ENCODE data around the gene VSIR. TPM values are rescaled to one million over a fixed set of nuclear protein-coding genes. Genes with fewer than 3 reads are reported as not detected.

Gene VSIR
- total and polyA plus RNA-seq, 3 experiments from 2014 or later = 59.6 to 349 (median 61.4) TPM

DNA sequence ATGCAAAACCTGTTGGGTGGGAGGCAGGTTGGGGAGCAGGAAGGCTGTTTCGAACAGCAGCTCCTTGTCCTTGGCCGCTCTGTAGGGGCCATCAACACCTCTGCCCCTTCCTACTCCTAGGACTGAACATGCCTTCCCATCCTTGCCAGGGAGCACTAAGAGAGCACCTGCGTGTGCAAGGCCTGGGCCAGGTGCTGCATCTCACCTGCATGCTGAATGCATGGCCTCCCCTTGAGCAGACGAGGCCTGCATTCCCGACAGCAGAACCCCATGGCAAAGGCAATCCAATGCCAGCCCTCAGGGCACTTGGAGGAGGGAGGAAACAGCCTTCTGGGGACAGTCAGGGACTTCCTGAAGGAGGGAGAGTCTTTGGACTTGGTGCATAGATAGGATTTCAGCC, 11.0 kb downstream of the VSIR start:
- Histone ChIP-seq H3K36me3 (ENCODE audit: insufficient read depth, low read length) (peaks cover 40% of the 10 kb centered on the region), H3K27me3 (ENCODE audit: insufficient read depth, low read length, poor library complexity, severe bottlenecking) (no peaks in the 10 kb centered on the region), H3K4me1 (ENCODE audit: insufficient read depth, low read length) (peaks cover 93% of the 10 kb centered on the region), H3K4me3 (ENCODE audit: low read length) (no peak overlapping the region), H3K27ac (ENCODE audit: low read depth, low read length) (no peak overlapping the region), H3K9me3 (ENCODE audit: low read length) (no peaks in the 10 kb centered on the region)
- H3K9me3 Mint-ChIP-seq = no peaks in the 10 kb centered on the region
- H3K4me1 Mint-ChIP-seq = peaks cover 80 to 93% (median 88%) of the 10 kb centered on the region in 3 donors
- H3K27ac Mint-ChIP-seq = peak overlapping the region; percentile 54 to 96 (median 88)
- ChIA-PET CTCF (interaction anchor here (0.7 to 3.8 kb wide), 8 partner anchors 10 to 54 kb away, joined by 3 to 28 read pairs (median 4); partner anchors contain the start of gene VSIR), POLR2A (interaction anchor here (1.2 kb wide), 1 partner anchor 14 kb away, joined by 4 read pairs; no protein-coding TSS in a partner anchor)
- peaks cover 0 to 89% (median 15%) of the 10 kb centered on the region in 3 donors for H3K36me3 Mint-ChIP-seq
- peak overlapping the region in 6 of 7 donors; percentile 15 to 76 (median 40) for H3K4me3 Mint-ChIP-seq
- H3K27me3 Mint-ChIP-seq = no peaks in the 10 kb centered on the region
- DNase-seq = no peak

DNA sequence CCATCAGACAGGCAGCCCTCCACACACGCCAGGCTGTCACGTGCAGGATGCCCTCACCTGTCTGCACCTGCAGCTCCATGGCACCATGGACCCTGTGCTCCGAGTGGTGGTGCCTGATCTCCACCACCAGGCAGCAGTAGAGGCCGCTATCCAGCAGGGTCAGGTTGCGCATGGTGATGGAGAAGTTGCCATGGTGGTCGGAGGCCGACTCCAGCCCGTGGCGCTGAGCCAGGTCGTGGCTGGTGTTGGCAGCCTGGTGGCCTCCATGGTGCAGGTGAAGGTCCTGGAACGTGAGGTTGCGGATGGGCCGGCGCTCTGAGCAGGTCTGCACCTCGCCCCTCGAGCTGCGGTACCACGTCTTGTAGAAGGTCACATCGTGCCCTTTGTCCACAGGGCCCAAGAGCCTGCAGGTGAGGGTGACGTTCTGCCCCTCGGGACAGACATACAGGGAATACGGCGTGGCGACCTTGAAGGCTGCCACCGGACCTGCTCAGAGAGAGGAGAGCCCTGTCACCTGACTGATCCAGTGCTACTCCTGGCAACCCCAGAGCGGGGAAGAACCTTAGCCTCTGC, 11.7 kb downstream of the VSIR start:
- CTCF ChIA-PET = interaction anchor here (0.7 to 3.8 kb wide), 6 partner anchors 9 to 54 kb away, joined by 3 to 28 read pairs (median 5); partner anchors contain the start of gene VSIR
- Histone ChIP-seq H3K27me3 (ENCODE audit: insufficient read depth, low read length, poor library complexity, severe bottlenecking) (no peaks in the 10 kb centered on the region), H3K4me1 (ENCODE audit: insufficient read depth, low read length) (peaks cover 93% of the 10 kb centered on the region), H3K4me3 (ENCODE audit: low read length) (no peak overlapping the region), H3K27ac (ENCODE audit: low read depth, low read length) (no peak overlapping the region), H3K36me3 (ENCODE audit: insufficient read depth, low read length) (peaks cover 40% of the 10 kb centered on the region), H3K9me3 (ENCODE audit: low read length) (no peaks in the 10 kb centered on the region)
- Mint-ChIP-seq H3K27me3 (no peaks in the 10 kb centered on the region), H3K27ac (peak overlapping the region; percentile 83 to 96 (median 89)), H3K36me3 (peaks cover 0 to 84% (median 15%) of the 10 kb centered on the region in 3 donors), H3K4me1 (peaks cover 80 to 93% (median 88%) of the 10 kb centered on the region in 3 donors), H3K9me3 (no peaks in the 10 kb centered on the region), H3K4me3 (peak overlapping the region in 5 of 7 donors; percentile 29 to 72 (median 48))
- DNase-seq = no peak
- POLR2A ChIA-PET = interaction anchor here (1.2 kb wide), 1 partner anchor 13 kb away, joined by 4 read pairs; no protein-coding TSS in a partner anchor

DNA sequence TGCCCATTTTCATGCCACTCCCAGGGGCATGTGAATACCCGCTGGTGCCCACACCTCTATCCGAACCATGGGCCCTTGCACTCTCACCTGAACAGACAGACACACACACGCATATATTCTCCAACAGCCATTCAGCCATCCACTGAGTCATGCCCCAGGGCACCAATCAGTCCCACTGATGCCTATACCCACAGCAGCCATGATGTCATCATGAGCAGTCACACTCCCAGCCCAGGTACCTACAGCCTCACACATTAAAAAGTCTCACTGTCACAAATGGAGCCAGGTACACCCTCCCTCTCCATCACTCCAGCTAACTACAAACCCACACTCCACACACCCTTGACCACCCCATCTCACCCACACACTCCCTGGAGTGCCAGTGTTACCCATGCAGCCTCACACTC, 12.2 kb downstream of the VSIR start:
- peaks cover 1 to 84% (median 18%) of the 10 kb centered on the region in 3 donors for H3K36me3 Mint-ChIP-seq
- H3K4me1 Mint-ChIP-seq = peaks cover 81 to 93% (median 88%) of the 10 kb centered on the region in 3 donors
- peaks cover 39% of the 10 kb centered on the region for H3K36me3 ChIP-seq (ENCODE audit: insufficient read depth, low read length)
- peaks cover 93% of the 10 kb centered on the region for H3K4me1 ChIP-seq (ENCODE audit: insufficient read depth, low read length)
- no peaks in the 10 kb centered on the region for H3K9me3 ChIP-seq (ENCODE audit: low read length)
- ChIA-PET POLR2A (no interaction called here), CTCF (interaction anchor here (1.5 kb wide), 1 partner anchor 35 kb away, joined by 3 read pairs; no protein-coding TSS in a partner anchor)
- peak overlapping the region; percentile 83 to 96 (median 89) for H3K27ac Mint-ChIP-seq
- H3K27ac ChIP-seq (ENCODE audit: low read depth, low read length) = no peak overlapping the region
- peak overlapping the region in 4 of 7 donors; percentile 30 to 72 (median 58) for H3K4me3 Mint-ChIP-seq
- H3K4me3 ChIP-seq (ENCODE audit: low read length) = no peak overlapping the region
- H3K27me3 Mint-ChIP-seq = no peaks in the 10 kb centered on the region
- H3K27me3 ChIP-seq (ENCODE audit: insufficient read depth, low read length, poor library complexity, severe bottlenecking) = no peaks in the 10 kb centered on the region
- H3K9me3 Mint-ChIP-seq = no peaks in the 10 kb centered on the region
- peak in 1 of 5 donors; percentile 53 for DNase-seq

DNA sequence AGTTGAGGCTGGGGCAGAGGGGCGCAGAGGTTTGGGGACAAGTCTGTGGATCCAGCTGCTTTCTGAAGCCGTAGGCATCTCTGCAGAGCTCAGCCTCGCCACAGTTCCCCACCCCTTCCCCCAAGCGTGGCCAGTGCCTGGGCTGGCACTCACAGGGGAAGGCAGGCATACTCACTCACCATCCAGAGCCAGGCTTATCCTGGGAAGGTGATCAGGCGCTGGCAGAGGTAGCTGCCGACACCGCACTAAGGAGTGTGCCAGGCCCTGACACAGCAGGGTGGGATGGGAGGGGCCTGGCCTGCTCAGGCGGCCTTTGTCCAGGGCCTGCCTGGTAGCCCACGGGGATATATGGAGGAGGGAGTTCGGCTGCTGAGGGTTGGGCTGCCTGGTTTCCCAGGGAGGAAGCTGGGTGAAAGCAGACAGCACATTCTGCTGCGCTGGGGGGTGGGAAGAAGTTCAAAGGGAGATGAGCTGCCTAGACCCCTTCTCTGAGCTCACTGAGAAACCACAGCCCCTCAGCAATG, 15.9 kb downstream of the VSIR start:
- Mint-ChIP-seq H3K27me3 (no peaks in the 10 kb centered on the region), H3K4me1 (peaks cover 73 to 89% (median 82%) of the 10 kb centered on the region in 3 donors), H3K4me3 (peak overlapping the region in 6 of 7 donors; percentile 44 to 75 (median 67)), H3K36me3 (peaks cover 2 to 80% (median 13%) of the 10 kb centered on the region in 3 donors), H3K27ac (peak overlapping the region; percentile 82 to 98 (median 93)), H3K9me3 (no peaks in the 10 kb centered on the region)
- peak in 2 of 5 donors; percentile 46 to 62 for DNase-seq
- Histone ChIP-seq H3K27ac (ENCODE audit: low read depth, low read length) (no peak overlapping the region), H3K4me3 (ENCODE audit: low read length) (peak overlapping the region; percentile 23), H3K9me3 (ENCODE audit: low read length) (no peaks in the 10 kb centered on the region), H3K4me1 (ENCODE audit: insufficient read depth, low read length) (peaks cover 93% of the 10 kb centered on the region), H3K27me3 (ENCODE audit: insufficient read depth, low read length, poor library complexity, severe bottlenecking) (no peaks in the 10 kb centered on the region), H3K36me3 (ENCODE audit: insufficient read depth, low read length) (peaks cover 30% of the 10 kb centered on the region)
- ChIA-PET CTCF (interaction anchor here (0.9 to 7.6 kb wide), 9 partner anchors 9 to 49 kb away, joined by 3 to 89 read pairs (median 7); partner anchors contain the start of gene VSIR), POLR2A (interaction anchor here (0.6 to 3.9 kb wide), 8 partner anchors 9 to 84 kb away, joined by 3 to 24 read pairs (median 8); partner anchors contain the start of gene VSIR)

DNA sequence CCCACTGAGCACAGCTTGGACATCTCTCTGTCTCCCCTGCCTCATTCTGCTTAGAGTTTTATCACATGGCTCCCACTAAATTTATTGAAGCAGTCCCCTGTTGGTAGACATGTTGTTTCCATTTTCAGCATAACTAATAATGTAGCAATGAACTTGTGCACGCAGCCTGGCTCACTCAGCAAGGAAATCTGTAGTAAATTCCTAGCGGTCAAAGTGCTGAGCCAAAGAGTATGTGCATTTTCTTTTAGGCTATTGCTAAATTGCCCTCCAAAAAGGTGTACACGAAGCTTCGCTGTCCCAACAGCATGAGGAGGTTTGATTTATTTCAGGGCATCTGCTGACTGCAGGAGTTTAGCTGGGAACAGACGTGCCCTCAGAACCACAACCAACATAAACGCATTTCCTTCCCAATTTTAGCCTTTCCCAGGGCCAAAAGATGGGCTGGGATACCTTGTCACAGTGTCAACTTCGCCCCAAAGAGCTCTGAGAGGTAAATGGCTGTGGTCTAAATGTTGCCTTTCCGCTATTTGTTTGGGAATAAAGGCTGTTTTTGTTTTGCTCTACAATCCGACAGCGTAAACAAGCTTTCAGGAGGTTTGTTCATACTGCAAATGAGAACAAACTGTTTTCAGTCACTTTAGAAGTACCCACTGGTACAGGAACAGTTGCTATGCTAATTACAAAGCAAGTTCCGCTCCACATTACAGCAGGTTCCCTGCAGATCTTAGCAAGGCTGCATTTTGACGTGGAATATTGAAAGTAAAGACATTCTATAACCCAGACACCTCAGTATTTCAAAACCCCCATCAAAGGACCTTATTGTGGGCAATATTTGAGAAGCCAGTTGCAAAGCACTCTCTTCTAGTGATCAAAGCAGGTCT, 16.8 kb downstream of the VSIR start:
- H3K4me1 ChIP-seq (ENCODE audit: insufficient read depth, low read length) = peaks cover 93% of the 10 kb centered on the region
- CTCF ChIA-PET = interaction anchor here (0.9 to 7.6 kb wide), 9 partner anchors 9 to 43 kb away, joined by 3 to 89 read pairs (median 7); partner anchors contain the start of gene VSIR
- H3K27me3 Mint-ChIP-seq = no peaks in the 10 kb centered on the region
- peak overlapping the region; percentile 23 for H3K4me3 ChIP-seq (ENCODE audit: low read length)
- no peaks in the 10 kb centered on the region for H3K9me3 Mint-ChIP-seq
- peaks cover 2 to 80% (median 19%) of the 10 kb centered on the region in 3 donors for H3K36me3 Mint-ChIP-seq
- POLR2A ChIA-PET = interaction anchor here (0.6 to 3.9 kb wide), 11 partner anchors 8 to 48 kb away, joined by 3 to 24 read pairs (median 5); partner anchors contain the start of gene VSIR
- peaks cover 30% of the 10 kb centered on the region for H3K36me3 ChIP-seq (ENCODE audit: insufficient read depth, low read length)
- peaks cover 74 to 89% (median 82%) of the 10 kb centered on the region in 3 donors for H3K4me1 Mint-ChIP-seq
- H3K4me3 Mint-ChIP-seq = peak overlapping the region; percentile 56 to 76 (median 68)
- peak overlapping the region; percentile 82 to 98 (median 93) for H3K27ac Mint-ChIP-seq
- H3K9me3 ChIP-seq (ENCODE audit: low read length) = no peaks in the 10 kb centered on the region
- no peak overlapping the region for H3K27ac ChIP-seq (ENCODE audit: low read depth, low read length)
- H3K27me3 ChIP-seq (ENCODE audit: insufficient read depth, low read length, poor library complexity, severe bottlenecking) = no peaks in the 10 kb centered on the region
- DNase-seq = peak in 2 of 5 donors; percentile 68 to 83

DNA sequence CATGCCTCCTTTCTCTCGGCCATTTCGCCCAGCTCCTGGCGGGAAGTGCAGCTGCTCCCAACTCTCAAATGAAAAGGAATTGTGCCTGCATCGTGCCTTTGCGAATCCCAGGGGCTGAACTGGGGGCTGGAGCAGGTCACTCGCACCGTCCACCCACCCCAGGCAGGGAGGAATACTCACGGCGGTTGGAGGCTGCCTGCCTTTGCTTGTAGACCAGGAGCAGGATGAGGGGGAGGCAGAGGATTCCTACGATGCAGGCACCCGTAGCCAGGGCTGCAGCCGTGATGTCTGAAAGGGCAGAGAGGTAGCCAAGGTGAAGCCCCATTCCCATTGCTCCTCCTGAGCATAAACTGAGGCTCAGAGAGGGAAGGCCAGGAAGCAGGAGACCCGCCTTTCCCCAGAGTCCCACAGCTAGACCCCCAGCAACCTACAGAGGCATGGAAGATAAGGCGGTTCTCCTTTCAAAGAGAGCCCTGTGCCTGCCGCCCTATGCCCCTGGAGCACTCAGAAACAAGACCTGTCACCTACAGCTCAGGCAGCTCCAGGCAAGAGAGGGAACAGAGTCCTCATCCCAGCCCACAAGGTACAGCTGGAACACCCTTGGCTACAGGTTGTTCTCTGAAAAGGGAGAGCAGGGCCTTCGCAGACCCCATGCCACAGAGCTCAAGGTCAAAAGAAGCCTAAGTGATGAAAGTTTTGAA, 18.0 kb downstream of the VSIR start:
- no peak for DNase-seq
- Mint-ChIP-seq H3K4me1 (peaks cover 69 to 87% (median 78%) of the 10 kb centered on the region in 3 donors), H3K27ac (peak overlapping the region in 7 of 8 donors; percentile 14 to 97 (median 89)), H3K36me3 (peaks cover 2 to 77% (median 17%) of the 10 kb centered on the region in 3 donors), H3K4me3 (peak overlapping the region in 2 of 7 donors; percentile 5 to 10), H3K9me3 (no peaks in the 10 kb centered on the region), H3K27me3 (no peaks in the 10 kb centered on the region)
- no peak overlapping the region for H3K4me3 ChIP-seq (ENCODE audit: low read length)
- peaks cover 17% of the 10 kb centered on the region for H3K36me3 ChIP-seq (ENCODE audit: insufficient read depth, low read length)
- peaks cover 92% of the 10 kb centered on the region for H3K4me1 ChIP-seq (ENCODE audit: insufficient read depth, low read length)
- no peaks in the 10 kb centered on the region for H3K27me3 ChIP-seq (ENCODE audit: insufficient read depth, low read length, poor library complexity, severe bottlenecking)
- POLR2A ChIA-PET = interaction anchor here (1.2 to 3.9 kb wide), 3 partner anchors 12 to 18 kb away, joined by 3 to 24 read pairs (median 5); partner anchors contain the start of gene VSIR
- no peaks in the 10 kb centered on the region for H3K9me3 ChIP-seq (ENCODE audit: low read length)
- no peak overlapping the region for H3K27ac ChIP-seq (ENCODE audit: low read depth, low read length)
- CTCF ChIA-PET = interaction anchor here (1.1 to 7.6 kb wide), 4 partner anchors 12 to 29 kb away, joined by 5 to 89 read pairs (median 16); partner anchors contain the start of gene VSIR

All from CD8-positive, alpha-beta memory T cell (primary cell).